Activated CD4-positive, alpha-beta T cell treated with anti-CD3 and anti-CD28 coated beads for 48 hours (primary cell): ENCODE data around the gene MAML2.

Source experiments
- DNase-seq: peaks from one replicate; pipeline ENCODE4 v3.0.0-alpha.2; 2020

MAML2 gene

DNA sequence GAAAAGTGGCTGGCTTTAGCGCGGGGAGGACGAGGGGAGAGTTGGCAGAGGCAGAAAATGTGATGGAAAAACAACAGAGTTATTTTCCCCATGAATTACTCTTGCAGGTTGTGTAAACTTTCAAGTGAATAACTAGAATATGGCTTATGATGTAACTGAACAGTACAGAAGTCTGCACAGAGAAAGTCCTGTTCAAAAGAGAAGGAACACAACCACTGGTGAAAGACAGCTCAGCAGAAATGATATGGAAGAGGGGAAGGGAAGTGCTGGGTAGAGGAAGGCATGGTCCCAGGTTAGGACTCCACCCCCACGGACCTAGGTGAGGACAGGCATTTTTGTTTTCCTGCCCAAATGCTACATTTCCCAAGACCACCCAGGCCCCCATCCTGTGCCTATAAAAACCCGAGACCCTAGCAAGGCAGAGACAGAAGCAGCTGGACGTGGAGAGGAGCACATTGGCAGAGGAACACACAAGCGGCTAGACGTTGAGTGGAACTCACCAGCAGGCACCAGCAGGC, 77.7 kb downstream of the MAML2 start:
- DNase-seq = no peak

DNA sequence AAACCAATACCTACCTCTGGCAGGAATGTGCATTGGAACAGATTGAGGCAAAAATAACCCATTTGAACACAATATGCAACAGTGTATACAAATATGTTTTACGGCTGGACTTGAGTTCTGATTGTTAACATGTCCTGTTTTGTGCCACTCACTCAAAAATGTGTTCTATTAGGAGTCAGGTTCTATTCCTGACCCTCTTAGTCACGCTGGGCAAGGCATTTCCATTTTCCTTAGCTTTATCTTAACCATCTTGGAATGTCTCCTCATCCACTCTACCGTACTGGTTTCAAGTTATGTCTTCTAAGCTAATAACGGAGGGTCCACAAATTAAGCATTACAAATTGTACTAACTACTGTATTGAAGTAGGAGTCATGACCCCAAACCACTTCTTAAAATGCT, 78.6 kb downstream of the MAML2 start:
- no peak for DNase-seq

GRCh38 chr11:96263238-96263763, 79.7 kb downstream of the MAML2 start:
- no peak for DNase-seq

DNA sequence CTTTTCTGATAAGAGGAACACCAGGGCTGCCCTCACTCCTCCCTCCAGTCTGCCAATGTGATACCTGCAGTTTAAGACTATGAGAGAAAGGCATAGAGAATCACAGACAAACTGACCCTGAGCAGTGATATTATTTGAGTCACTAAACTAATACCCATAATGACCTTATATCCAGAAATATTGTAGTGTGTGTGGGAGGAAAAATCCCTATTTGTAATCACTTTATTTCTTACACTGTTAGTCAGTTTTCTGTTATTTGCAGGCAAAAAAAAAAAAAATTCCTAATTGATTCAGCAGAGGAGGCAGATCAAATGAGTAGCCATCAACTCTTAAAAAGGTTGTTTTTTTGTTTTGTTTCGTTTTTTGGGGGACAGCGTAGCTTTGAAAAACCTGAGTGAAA, 82.5 kb downstream of the MAML2 start:
- DNase-seq = no peak

DNA sequence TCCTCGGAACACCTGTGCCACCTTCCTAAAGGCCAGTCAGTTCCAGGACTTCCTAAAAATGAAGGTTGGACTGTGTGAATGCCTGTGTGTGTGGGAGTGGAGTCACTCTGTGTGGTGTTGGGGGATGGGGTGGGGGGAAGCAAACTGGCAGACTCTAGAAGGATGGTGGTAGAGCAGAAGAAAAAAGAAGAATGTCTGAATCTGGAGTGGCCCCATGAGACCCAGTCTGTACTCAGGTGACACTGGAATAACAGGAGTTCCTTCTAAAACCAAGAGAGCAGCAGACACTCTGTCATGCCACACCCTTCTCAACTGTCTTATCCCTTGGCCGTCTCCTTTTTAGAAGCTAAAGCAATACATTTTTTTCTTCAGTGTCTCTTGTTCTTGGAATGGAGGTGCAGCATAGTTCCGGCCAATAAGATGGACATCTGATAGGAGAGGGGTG, 82.9 kb downstream of the MAML2 start:
- no peak for DNase-seq

- DNase-seq = no peak
Observed at GRCh38 chr11:96259134-96259830, 83.7 kb downstream of the MAML2 start.

DNA sequence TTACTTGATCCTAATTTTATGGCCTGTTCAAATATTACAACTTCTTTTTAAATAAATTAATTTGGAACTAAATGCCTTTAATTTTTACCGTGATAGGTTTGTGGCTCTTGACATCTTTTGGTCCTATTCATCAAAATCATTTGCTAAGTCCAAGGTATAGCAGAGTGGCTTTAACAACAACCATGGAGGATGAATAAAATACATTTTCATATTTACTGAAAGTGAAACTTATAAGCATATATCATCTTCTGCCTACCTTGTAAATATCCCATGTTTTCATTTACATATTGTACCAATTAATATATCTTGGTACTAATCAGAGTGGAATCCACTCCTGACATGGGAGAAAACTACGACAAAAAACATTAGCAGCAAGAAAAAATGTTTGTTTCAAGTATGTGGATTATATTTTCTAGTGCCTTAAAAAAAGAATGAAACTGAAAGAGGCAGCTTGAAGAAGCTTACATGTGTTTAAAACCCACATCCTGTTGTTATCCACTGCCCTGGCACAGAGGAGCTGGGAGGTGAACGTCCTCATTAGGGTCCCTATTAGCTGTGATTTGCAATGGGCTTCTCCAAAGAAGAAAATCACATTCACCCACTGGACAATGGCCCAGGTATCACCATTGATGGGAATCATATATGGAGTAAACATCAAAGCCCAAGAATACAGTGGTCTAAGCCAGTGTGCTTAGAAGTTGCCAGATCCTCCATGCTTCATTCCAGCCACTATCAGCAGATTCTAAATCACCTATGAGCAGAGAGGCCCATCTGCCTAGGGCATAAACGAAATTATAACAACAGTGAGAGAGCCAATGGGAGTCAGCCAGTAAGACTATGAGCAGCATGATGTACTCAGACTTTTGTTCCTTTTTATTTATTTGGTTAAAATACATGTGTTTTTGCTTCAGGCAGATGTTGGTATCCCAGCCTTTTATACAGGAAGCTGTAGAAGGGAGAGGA, 84.7 kb downstream of the MAML2 start:
- peak; percentile 44 for DNase-seq

DNA sequence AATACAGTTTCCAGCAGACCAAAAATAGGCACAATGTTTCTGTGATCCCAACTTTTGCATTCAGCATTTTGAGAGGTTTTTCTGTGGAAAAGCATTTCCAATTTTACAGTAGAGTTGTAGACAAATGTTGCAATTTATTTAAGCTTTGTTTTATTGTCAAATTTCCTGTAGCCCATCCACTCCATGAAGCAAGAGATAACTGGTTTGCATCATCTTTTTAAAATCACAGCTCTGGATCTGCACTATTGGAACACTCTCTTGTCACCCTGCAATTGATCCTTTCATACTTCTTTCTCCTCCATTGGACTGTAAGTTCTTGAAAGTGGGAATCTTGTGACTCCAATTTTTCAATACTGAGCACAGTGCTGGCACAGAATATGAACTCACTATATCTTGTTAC, 86.0 kb downstream of the MAML2 start:
- DNase-seq = no peak

DNA sequence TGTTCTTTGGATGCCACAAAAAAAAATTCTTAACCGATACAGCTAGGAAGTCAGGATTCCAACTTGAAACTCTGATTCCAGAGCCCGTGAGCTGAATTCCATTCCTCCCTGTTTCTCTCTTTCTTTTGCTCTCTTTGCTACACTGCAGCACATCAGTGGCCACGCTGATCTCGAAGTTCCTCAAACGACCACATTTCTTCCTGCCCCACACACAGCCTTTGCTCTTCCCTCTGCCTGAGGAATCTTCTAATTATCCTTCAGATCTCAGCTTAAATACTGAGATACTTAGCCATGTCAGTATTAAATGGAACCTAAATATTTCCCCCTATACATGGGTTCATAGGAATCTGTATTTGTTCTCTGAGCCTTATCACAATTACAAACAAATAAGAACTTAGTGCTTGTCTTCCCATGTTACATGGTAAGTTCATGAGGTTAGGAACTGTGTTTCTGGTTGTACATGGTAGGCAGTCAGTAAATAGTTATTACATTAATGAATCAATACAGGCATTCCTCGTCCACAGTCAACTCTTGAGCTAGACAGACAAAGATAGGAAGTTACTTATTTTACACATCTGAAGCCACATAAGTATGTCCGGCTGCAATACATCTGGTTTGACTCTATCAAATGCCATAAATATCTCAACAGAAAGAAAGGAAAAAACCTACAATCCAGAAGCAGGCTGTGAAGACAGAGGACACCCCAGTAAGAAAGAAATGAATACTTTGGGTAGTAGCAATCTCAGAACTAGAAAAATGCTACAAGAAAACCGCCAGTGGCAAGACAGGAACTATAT, 86.6 kb downstream of the MAML2 start:
- DNase-seq = no peak

- no peak for DNase-seq
Observed at GRCh38 chr11:96254854-96255253, 88.1 kb downstream of the MAML2 start.

GRCh38 chr11:96254087-96254486, 88.9 kb downstream of the MAML2 start:
- no peak for DNase-seq

DNA sequence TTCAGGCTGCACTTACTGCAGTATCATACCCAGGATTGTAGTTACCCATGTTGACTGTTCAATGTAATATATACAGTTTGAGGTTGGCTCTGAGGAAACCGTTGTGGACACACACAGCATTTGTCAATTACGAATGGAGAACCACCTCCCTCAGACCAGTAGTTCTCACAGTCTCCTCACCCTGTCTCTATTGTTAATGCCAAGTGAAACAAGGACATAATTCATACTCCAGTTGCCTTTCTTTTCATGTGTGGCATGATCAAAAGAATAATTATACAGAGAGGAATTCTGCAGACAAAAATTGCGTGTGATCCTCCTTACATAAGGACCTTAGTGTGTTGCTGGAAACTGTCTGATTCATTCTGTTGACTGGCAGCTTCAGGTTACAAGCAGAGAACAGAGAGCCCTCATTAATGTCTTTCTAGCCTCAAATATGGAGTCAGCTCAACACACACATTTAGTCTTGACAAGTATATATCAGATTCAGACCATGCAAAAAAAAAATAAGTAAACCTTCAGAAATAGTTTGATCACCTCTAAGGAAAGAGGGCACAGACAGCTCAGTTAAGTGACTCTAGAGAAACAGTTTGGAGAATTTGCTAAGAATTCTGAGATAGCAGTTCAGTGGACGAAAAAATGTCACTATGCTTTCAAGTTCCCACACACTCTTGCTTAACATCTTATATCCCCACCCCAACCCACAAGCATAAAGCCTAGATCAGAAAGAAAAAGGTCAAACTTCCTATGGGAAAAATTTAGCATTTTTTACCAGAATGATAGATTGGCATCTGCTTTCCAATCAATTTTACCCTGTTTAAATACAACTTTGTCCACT, 96.1 kb downstream of the MAML2 start:
- no peak for DNase-seq

DNA sequence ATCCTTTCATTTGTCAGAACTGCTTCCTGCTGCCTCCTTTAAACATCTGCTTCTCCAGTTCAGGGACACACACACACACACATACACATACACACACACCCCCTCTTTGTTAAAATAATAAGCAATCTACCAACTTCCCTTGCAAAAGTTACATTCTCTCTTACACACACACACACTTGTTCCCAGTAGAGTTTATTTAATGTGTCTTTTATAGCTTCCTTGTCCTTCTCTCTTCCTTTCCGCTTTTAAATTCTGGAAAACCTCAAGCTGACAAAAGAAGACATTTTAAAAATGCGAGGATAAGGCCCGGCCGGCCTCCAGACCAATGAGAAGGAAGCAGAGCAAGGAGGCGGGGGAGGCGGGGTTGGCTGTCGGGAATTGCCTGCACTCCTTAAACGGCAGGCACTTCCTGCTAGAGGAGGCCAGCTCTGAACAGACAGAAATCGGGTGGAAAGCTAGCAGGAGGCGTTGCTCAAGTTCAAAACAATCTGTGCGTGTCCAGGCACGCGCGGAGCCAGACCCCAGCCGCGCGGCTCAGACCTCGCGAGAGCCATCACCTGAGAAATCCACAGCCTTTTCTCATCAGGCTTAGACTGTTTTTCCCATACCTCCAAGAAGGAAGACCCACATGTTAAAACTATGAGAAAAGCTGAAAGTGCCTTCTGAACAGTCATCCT, 99.9 kb downstream of the MAML2 start:
- peak; percentile 90 for DNase-seq

GRCh38 chr11:96242191-96242847, 100.7 kb downstream of the MAML2 start:
- no peak for DNase-seq

GRCh38 chr11:96241331-96241841, 101.6 kb downstream of the MAML2 start:
- DNase-seq = no peak

DNA sequence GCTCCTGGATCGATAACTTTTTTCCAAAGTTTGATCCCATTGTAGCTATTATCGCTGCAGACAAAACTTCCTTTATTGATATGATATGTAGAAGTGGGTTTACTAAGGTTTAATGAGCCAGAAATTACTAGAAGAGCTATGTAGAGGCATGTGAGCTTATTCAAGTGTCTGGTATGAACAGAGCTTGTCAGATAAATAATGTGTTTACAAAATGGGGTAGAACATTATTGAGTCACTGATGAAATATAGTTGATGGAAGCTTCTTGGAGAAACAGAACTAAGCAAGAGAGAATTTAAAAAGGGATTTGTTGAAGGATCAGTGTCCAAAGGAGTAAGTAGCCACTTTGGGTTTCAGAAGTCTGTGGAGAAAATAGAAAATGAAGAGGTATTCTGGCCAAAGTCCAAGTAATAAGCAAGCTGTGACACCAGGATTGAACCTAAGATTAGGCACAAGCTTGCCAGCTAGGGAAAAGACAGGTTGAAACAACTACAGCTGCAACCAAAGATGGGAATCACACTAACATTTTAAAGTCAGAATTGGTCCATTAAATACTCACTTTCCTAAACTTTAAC, 104.3 kb downstream of the MAML2 start:
- no peak for DNase-seq

GRCh38 chr11:96237766-96238266, 105.2 kb downstream of the MAML2 start:
- no peak for DNase-seq

- DNase-seq = peak; percentile 82
Observed at GRCh38 chr11:96235751-96236150, 107.2 kb downstream of the MAML2 start.

DNA sequence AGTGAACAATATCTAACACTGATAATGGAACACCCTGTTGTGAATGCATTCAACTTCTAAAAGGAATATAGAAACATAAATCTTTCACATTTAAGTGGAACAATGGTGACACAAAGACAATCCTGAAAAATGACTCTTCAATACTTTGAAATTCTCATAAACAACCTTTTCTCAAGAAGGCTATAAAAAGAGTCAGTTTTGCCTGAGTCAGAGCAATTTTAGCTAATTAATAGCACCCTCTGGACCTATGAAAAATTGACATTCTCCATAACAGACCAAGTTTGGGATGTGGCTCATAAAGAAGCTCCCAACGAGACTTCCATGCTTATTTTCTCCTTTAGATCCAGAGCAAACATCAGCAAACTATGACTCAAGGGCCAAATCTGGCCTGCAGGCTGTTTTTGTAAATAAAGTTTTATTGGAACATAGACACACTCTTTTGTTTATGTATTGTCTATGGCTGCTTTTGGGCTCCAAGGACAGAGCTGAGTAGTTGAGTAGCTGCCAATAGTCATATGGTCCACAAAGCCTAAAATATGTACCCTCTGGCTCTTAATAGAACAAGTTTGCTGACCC, 108.0 kb downstream of the MAML2 start:
- DNase-seq = no peak
